ENCODE measurements around the gene PSMD1. TPM values are rescaled to one million over a fixed set of nuclear protein-coding genes. Genes with fewer than 3 reads are reported as not detected.

The PSMD1 gene
- total RNA-seq, 2 donors from 2014 or later: 64.2 to 66.8 TPM

- no peak for DNase-seq
- H3K4me3 Mint-ChIP-seq: no peak overlapping the region
- peaks cover 6% of the 10 kb centered on the region for H3K4me1 Mint-ChIP-seq (ENCODE audit: low read depth)
- H3K9me3 Mint-ChIP-seq: no peaks in the 10 kb centered on the region
- H3K27ac Mint-ChIP-seq: no peak overlapping the region
- no peaks in the 10 kb centered on the region for H3K36me3 Mint-ChIP-seq (ENCODE audit: insufficient read depth in 2 of 2)
- H3K27me3 Mint-ChIP-seq (ENCODE audit: low read depth): no peaks in the 10 kb centered on the region
- no peak for ATAC-seq (replicated peaks in 1 of 2)
These were observed 61.4 kb downstream of the PSMD1 start for GRCh38 chr2:231117922-231118613.

GRCh38 chr2:231118614-231118942 lies 61.9 kb downstream of the PSMD1 start:
- H3K4me3 Mint-ChIP-seq: no peak overlapping the region
- H3K9me3 Mint-ChIP-seq: no peaks in the 10 kb centered on the region
- ATAC-seq (replicated peaks in 1 of 2): no peak
- H3K36me3 Mint-ChIP-seq (ENCODE audit: insufficient read depth in 2 of 2): no peaks in the 10 kb centered on the region
- no peak for DNase-seq
- no peaks in the 10 kb centered on the region for H3K27me3 Mint-ChIP-seq (ENCODE audit: low read depth)
- H3K4me1 Mint-ChIP-seq (ENCODE audit: low read depth): peaks cover 11% of the 10 kb centered on the region
- no peak overlapping the region for H3K27ac Mint-ChIP-seq

GRCh38 chr2:231123362-231123898 lies 66.8 kb downstream of the PSMD1 start:
- ATAC-seq (replicated peaks in 1 of 2) (no peak), DNase-seq (no peak)
- Mint-ChIP-seq H3K4me3 (peak overlapping the region in 1 of 2 donors; percentile 58), H3K4me1 (ENCODE audit: low read depth) (peaks cover 22% of the 10 kb centered on the region), H3K36me3 (ENCODE audit: insufficient read depth in 2 of 2) (peaks cover 0 to 1% of the 10 kb centered on the region in 2 donors), H3K27me3 (ENCODE audit: low read depth) (no peaks in the 10 kb centered on the region), H3K9me3 (no peaks in the 10 kb centered on the region), H3K27ac (no peak overlapping the region)

GRCh38 chr2:231124838-231125568 lies 68.3 kb downstream of the PSMD1 start, which contains the start of gene HTR2B:
TSS of gene HTR2B (minus strand) at chr2:231125042. CDS start at chr2:231123764, 1,278 bp downstream.
- Mint-ChIP-seq H3K27ac (peak within 1 kb of the TSS; percentile 89), H3K27me3 (ENCODE audit: low read depth) (no peaks in the 10 kb centered on the region), H3K4me3 (peak within 1 kb of the TSS; percentile 3 to 58), H3K36me3 (ENCODE audit: insufficient read depth in 2 of 2) (peaks cover 0 to 1% of the 10 kb centered on the region in 2 donors), H3K4me1 (ENCODE audit: low read depth) (peaks cover 21% of the 10 kb centered on the region), H3K9me3 (no peaks in the 10 kb centered on the region)
- ATAC-seq (replicated peaks in 1 of 2) (peak; percentile 82 to 91), DNase-seq (peak; percentile 12 to 29)

- no peak for ATAC-seq (replicated peaks in 1 of 2)
- H3K4me1 Mint-ChIP-seq (ENCODE audit: low read depth): peaks cover 21% of the 10 kb centered on the region
- no peak overlapping the region for H3K4me3 Mint-ChIP-seq
- H3K9me3 Mint-ChIP-seq: no peaks in the 10 kb centered on the region
- no peak for DNase-seq
- no peak overlapping the region for H3K27ac Mint-ChIP-seq
- peaks cover 0 to 1% of the 10 kb centered on the region in 2 donors for H3K36me3 Mint-ChIP-seq (ENCODE audit: insufficient read depth in 2 of 2)
- H3K27me3 Mint-ChIP-seq (ENCODE audit: low read depth): no peaks in the 10 kb centered on the region
These were observed 69.5 kb downstream of the PSMD1 start for GRCh38 chr2:231126123-231126522.

GRCh38 chr2:231127480-231127879 lies 70.8 kb downstream of the PSMD1 start:
- Mint-ChIP-seq H3K4me3 (no peak overlapping the region), H3K9me3 (no peaks in the 10 kb centered on the region), H3K4me1 (ENCODE audit: low read depth) (peaks cover 21% of the 10 kb centered on the region), H3K27ac (no peak overlapping the region), H3K36me3 (ENCODE audit: insufficient read depth in 2 of 2) (peaks cover 0 to 1% of the 10 kb centered on the region in 2 donors), H3K27me3 (ENCODE audit: low read depth) (no peaks in the 10 kb centered on the region)
- no peak for ATAC-seq (replicated peaks in 1 of 2)
- no peak for DNase-seq

GRCh38 chr2:231127936-231128335 lies 71.3 kb downstream of the PSMD1 start:
- Mint-ChIP-seq H3K36me3 (ENCODE audit: insufficient read depth in 2 of 2) (peaks cover 0 to 1% of the 10 kb centered on the region in 2 donors), H3K4me3 (no peak overlapping the region), H3K27ac (no peak overlapping the region), H3K27me3 (ENCODE audit: low read depth) (no peaks in the 10 kb centered on the region), H3K4me1 (ENCODE audit: low read depth) (peaks cover 21% of the 10 kb centered on the region), H3K9me3 (no peaks in the 10 kb centered on the region)
- ATAC-seq (replicated peaks in 1 of 2): no peak
- DNase-seq: no peak

GRCh38 chr2:231128541-231128940 lies 71.9 kb downstream of the PSMD1 start:
- peaks cover 17% of the 10 kb centered on the region for H3K4me1 Mint-ChIP-seq (ENCODE audit: low read depth)
- no peaks in the 10 kb centered on the region for H3K9me3 Mint-ChIP-seq
- peaks cover 0 to 1% of the 10 kb centered on the region in 2 donors for H3K36me3 Mint-ChIP-seq (ENCODE audit: insufficient read depth in 2 of 2)

GRCh38 chr2:231129216-231129615 lies 72.5 kb downstream of the PSMD1 start:
- Mint-ChIP-seq H3K27ac (no peak overlapping the region), H3K9me3 (no peaks in the 10 kb centered on the region), H3K4me3 (no peak overlapping the region), H3K4me1 (ENCODE audit: low read depth) (peaks cover 10% of the 10 kb centered on the region), H3K36me3 (ENCODE audit: insufficient read depth in 2 of 2) (peaks cover 0 to 1% of the 10 kb centered on the region in 2 donors), H3K27me3 (ENCODE audit: low read depth) (no peaks in the 10 kb centered on the region)
- ATAC-seq (replicated peaks in 1 of 2) (no peak), DNase-seq (no peak)

More at GRCh38 chr2:231128541-231128940, 71.9 kb downstream of the PSMD1 start:
- H3K27ac Mint-ChIP-seq: no peak overlapping the region
- ATAC-seq (replicated peaks in 1 of 2): no peak
- H3K4me3 Mint-ChIP-seq: no peak overlapping the region
- no peaks in the 10 kb centered on the region for H3K27me3 Mint-ChIP-seq (ENCODE audit: low read depth)
- DNase-seq: no peak

GRCh38 chr2:231130336-231131056 lies 73.8 kb downstream of the PSMD1 start:
- no peaks in the 10 kb centered on the region for H3K9me3 Mint-ChIP-seq
- no peak for ATAC-seq (replicated peaks in 1 of 2)
- no peak overlapping the region for H3K27ac Mint-ChIP-seq
- no peak overlapping the region for H3K4me3 Mint-ChIP-seq
- no peak for DNase-seq
- H3K36me3 Mint-ChIP-seq (ENCODE audit: insufficient read depth in 2 of 2): peaks cover 0 to 1% of the 10 kb centered on the region in 2 donors
- H3K4me1 Mint-ChIP-seq (ENCODE audit: low read depth): no peaks in the 10 kb centered on the region
- no peaks in the 10 kb centered on the region for H3K27me3 Mint-ChIP-seq (ENCODE audit: low read depth)

GRCh38 chr2:231132129-231132528 lies 75.5 kb downstream of the PSMD1 start:
- DNase-seq: no peak
- Mint-ChIP-seq H3K9me3 (no peaks in the 10 kb centered on the region), H3K27ac (no peak overlapping the region), H3K4me1 (ENCODE audit: low read depth) (no peaks in the 10 kb centered on the region), H3K27me3 (ENCODE audit: low read depth) (no peaks in the 10 kb centered on the region), H3K4me3 (no peak overlapping the region), H3K36me3 (ENCODE audit: insufficient read depth in 2 of 2) (no peaks in the 10 kb centered on the region)
- ATAC-seq (replicated peaks in 1 of 2): no peak

GRCh38 chr2:231133365-231134099 lies 76.9 kb downstream of the PSMD1 start:
- Mint-ChIP-seq H3K4me1 (ENCODE audit: low read depth) (no peaks in the 10 kb centered on the region), H3K9me3 (no peaks in the 10 kb centered on the region), H3K27ac (no peak overlapping the region), H3K36me3 (ENCODE audit: insufficient read depth in 2 of 2) (no peaks in the 10 kb centered on the region), H3K4me3 (no peak overlapping the region), H3K27me3 (ENCODE audit: low read depth) (no peaks in the 10 kb centered on the region)
- no peak for DNase-seq
- ATAC-seq (replicated peaks in 1 of 2): no peak

Data from activated T-cell treated with anti-CD3 and anti-CD28 coated beads, Interleukin-2, amount 50 U/mL, for 72 hours (primary cell).